Left ventricle myocardium inferior (tissue), 1 donor: Measurements from ENCODE around the gene SAV1. TPM values are rescaled to one million over a fixed set of nuclear protein-coding genes. Genes with fewer than 3 reads are reported as not detected.

ENCODE experiments used
- DNase-seq: peaks from one replicate; pipeline ENCODE4 v3.0.0-alpha.2; 2020
- H3K27ac ChIP-seq: fragments of 200-600 bp; replicated peaks from 2 replicates; pipeline ENCODE4 v1.8.0; 2021
- H3K27me3 ChIP-seq: fragments of 200-600 bp; 2 replicates; pipeline ENCODE4 v1.8.0; 2021; ENCODE audit warnings: low read depth
- H3K36me3 ChIP-seq: fragments of 200-600 bp; 2 replicates; pipeline ENCODE4 v1.8.0; 2021
- H3K4me1 ChIP-seq: fragments of 200-600 bp; 2 replicates; pipeline ENCODE4 v1.8.0; 2021
- H3K4me3 ChIP-seq: fragments of 200-600 bp; 2 replicates; pipeline ENCODE4 v1.8.0; 2021; ENCODE audit warnings: mild to moderate bottlenecking, moderate library complexity
- H3K9me3 ChIP-seq: fragments of 200-600 bp; replicated peaks from 2 replicates; pipeline ENCODE4 v1.8.0; 2021
- intact Hi-C: fragments of 100-400 bp; cut with micrococcal nuclease; formaldehyde crosslinking; loops from one replicate; pipeline ENCODE4 v1.11.0; 2022
- total RNA-seq: library from RNA; stranded (reverse); fragmentation: NEBNext Ultra II Directional; extraction: Animal tissue kit (Norgen Biotek cat#: 25700); gene quantifications from one replicate; pipeline ENCODE4 v1.2.1, GENCODE V29; 2021
- TF ChIP-seq, protein P1 (sequence below): fragments of 200-600 bp; IDR thresholded peaks from 2 replicates; pipeline ENCODE4 v1.8.0; 2021; ENCODE audit warnings: antibody characterized with exemption, mild to moderate bottlenecking, borderline replicate concordance
- donor health status: DM: no; HTN: yes; CAD: no; lungs with severe emphysema.

Gene SAV1
- total RNA-seq, 1 donor from 2014 or later, result 29.5 TPM

DNA sequence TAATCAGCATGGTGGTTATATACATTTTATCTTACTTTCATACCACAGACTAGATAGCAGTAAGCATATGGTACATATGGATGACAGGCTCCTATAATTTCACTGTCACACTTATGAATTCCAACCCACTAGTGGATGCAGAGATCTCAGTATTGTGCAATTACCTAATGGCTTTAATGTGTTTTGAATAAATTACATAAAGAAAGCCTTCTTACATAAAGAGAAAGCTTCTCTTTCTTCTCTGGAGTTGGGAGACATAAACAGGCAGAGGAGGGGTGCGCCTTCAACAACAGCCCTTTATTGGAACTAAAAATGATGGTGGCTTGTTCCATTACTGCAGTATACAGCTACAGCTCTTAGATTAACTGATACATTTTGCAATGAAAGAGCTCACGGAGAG lies 52.6 kb downstream of the SAV1 start:
- Histone ChIP-seq H3K9me3 (peaks cover 4% of the 10 kb centered on the region), H3K27ac (no peak overlapping the region), H3K4me1 (no peaks in the 10 kb centered on the region), H3K4me3 (no peak overlapping the region), H3K27me3 (no peaks in the 10 kb centered on the region), H3K36me3 (peaks cover 8% of the 10 kb centered on the region)
- intact Hi-C loops, result loop anchor here (10.0 kb wide), 1 partner anchor 99 kb away; no protein-coding TSS in a partner anchor
- TF ChIP-seq, protein P1, sequence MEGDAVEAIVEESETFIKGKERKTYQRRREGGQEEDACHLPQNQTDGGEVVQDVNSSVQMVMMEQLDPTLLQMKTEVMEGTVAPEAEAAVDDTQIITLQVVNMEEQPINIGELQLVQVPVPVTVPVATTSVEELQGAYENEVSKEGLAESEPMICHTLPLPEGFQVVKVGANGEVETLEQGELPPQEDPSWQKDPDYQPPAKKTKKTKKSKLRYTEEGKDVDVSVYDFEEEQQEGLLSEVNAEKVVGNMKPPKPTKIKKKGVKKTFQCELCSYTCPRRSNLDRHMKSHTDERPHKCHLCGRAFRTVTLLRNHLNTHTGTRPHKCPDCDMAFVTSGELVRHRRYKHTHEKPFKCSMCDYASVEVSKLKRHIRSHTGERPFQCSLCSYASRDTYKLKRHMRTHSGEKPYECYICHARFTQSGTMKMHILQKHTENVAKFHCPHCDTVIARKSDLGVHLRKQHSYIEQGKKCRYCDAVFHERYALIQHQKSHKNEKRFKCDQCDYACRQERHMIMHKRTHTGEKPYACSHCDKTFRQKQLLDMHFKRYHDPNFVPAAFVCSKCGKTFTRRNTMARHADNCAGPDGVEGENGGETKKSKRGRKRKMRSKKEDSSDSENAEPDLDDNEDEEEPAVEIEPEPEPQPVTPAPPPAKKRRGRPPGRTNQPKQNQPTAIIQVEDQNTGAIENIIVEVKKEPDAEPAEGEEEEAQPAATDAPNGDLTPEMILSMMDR, result no peak
- DNase-seq, result no peak

DNA sequence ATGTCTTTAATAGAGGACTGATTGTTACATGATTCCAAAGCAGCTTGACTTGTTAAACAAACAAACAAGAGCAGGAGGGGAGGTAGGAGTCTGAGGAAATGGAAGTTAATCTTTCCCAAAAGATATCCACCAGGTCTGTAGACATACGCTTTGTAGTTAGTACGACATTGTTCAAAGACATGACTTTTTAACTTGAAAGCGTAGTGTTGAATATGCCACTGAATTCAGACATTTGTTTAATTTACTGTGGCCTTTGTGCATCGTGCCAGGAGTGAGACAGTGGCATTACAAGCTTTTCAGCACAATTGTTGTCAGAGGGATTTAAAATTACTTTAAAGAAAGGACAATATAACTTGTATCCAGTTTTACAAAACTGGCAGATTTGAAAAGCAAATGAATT lies 53.0 kb downstream of the SAV1 start:
- DNase-seq, result no peak
- TF ChIP-seq, protein P1, result no peak
- no peak overlapping the region for H3K27ac ChIP-seq
- H3K4me1 ChIP-seq, result no peaks in the 10 kb centered on the region
- no peaks in the 10 kb centered on the region for H3K27me3 ChIP-seq
- intact Hi-C loops, result loop anchor here (10.0 kb wide), 1 partner anchor 100 kb away; no protein-coding TSS in a partner anchor
- peaks cover 8% of the 10 kb centered on the region for H3K36me3 ChIP-seq
- no peak overlapping the region for H3K4me3 ChIP-seq
- H3K9me3 ChIP-seq, result peaks cover 4% of the 10 kb centered on the region

DNA sequence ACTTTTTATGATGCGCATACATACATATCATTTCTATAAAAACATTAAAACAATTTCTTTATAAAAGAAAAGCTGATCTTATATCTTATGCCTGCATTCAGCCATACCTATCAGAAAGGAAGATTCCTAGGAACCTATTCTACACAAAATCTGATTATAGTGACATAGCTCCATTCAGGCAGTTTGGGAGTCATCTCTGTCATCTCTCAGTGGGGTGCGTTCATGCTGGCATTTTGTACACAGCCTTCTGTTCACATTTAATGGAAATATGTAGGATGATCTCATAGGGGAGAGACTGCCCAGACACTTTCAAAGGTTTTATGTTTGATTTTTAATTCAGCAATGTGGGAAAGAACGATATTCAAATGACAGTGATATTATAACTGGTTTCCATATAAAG lies 55.3 kb downstream of the SAV1 start:
- TF ChIP-seq, protein P1, result no peak
- peaks cover 9% of the 10 kb centered on the region for H3K9me3 ChIP-seq
- no peaks in the 10 kb centered on the region for H3K27me3 ChIP-seq
- no peak for DNase-seq
- no peak overlapping the region for H3K27ac ChIP-seq
- no peaks in the 10 kb centered on the region for H3K4me1 ChIP-seq
- peaks cover 8% of the 10 kb centered on the region for H3K36me3 ChIP-seq
- no peak overlapping the region for H3K4me3 ChIP-seq
- intact Hi-C loops, result loop anchor here (10.0 kb wide), 1 partner anchor 102 kb away; no protein-coding TSS in a partner anchor

DNA sequence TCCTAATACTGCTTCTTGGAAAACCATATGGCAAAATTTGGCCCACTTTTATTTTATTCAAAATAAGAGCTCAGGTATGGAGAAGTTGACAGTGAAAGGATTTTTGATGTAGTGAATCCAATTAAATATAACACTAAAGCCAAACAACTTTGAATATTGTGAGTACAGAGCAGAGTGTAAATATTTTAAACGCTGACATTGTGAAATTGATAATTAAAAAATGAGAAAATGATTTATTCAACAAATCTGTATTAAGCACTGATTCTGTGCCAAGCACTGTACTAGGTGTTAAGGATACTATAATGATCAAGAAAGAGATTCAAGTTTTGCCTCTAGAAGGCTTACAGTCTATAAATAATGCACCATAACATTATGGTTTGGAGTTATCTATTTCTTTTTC lies 57.6 kb downstream of the SAV1 start:
- no peaks in the 10 kb centered on the region for H3K36me3 ChIP-seq
- H3K27ac ChIP-seq, result no peak overlapping the region
- intact Hi-C loops, result loop anchor here (10.0 kb wide), 1 partner anchor 104 kb away; no protein-coding TSS in a partner anchor
- no peaks in the 10 kb centered on the region for H3K27me3 ChIP-seq
- H3K4me1 ChIP-seq, result no peaks in the 10 kb centered on the region
- no peak overlapping the region for H3K4me3 ChIP-seq
- TF ChIP-seq, protein P1, result no peak
- no peak for DNase-seq
- peaks cover 4% of the 10 kb centered on the region for H3K9me3 ChIP-seq

DNA sequence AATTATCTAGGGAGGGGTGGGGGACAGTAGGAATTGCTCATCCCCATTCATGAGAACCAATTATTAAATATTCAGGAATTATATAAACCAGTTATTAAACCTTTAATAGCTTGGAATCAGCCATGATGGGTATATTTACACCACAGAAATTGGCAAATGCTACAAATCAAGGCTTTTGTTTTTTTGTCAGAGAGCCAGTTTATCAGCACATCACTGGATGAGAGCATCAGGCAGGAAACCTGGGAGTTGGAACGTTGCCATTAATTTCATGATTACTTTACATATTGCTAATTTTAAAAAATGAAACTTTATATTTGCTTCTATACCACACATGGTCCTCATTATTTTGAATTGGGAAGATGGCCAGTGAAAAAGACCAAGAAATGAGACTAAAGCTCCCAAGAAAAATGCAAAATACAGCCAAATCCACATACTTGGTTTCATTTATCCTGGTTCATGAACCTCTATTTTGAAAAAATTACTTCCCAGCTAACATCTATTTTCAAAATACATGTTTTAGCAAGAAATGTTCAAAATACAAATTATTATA lies 59.7 kb downstream of the SAV1 start:
- no peaks in the 10 kb centered on the region for H3K4me1 ChIP-seq
- H3K27me3 ChIP-seq, result no peaks in the 10 kb centered on the region
- no peaks in the 10 kb centered on the region for H3K36me3 ChIP-seq
- intact Hi-C loops, result loop anchor here (10.0 kb wide), 1 partner anchor 166 kb away; no protein-coding TSS in a partner anchor
- H3K27ac ChIP-seq, result no peak overlapping the region
- peaks cover 4% of the 10 kb centered on the region for H3K9me3 ChIP-seq
- DNase-seq, result no peak
- TF ChIP-seq, protein P1, result no peak
- H3K4me3 ChIP-seq, result no peak overlapping the region
